Astrocyte of the cerebellum (primary cell): ENCODE data around the gene ADARB2.

Source experiments
- DNase-seq: peaks from one replicate; pipeline ENCODE4 v3.0.0-alpha.2; 2011; ENCODE audit warnings: low read depth
- H3K4me3 ChIP-seq: 2 replicates; pipeline ENCODE4 v1.5.1; 2011; ENCODE audit warnings: mild to moderate bottlenecking, low read depth, low read length, moderate library complexity
- CTCF ChIP-seq: IDR thresholded peaks from 2 replicates; pipeline ENCODE4 v1.5.1; 2012; ENCODE audit warnings: low read length, low read depth, moderate library complexity, mild to moderate bottlenecking; ENCODE audit errors: missing control alignments
- in situ Hi-C: cut with HindIII; loops from 2 replicates; pipeline ENCODE4 v1.10.0; 2017; ENCODE audit warnings: low sequenced_read_pairs

ADARB2 gene

GRCh38 chr10:1570416-1571051, 166.8 kb downstream of the ADARB2 start:
- no peak overlapping the region for H3K4me3 ChIP-seq
- DNase-seq = no peak
- no peak for TF ChIP-seq CTCF
- in situ Hi-C loops = no loop called here

GRCh38 chr10:1569208-1569607, 168.1 kb downstream of the ADARB2 start:
- DNase-seq = no peak
- in situ Hi-C loops = no loop called here
- no peak overlapping the region for H3K4me3 ChIP-seq
- no peak for TF ChIP-seq CTCF

- DNase-seq = no peak
- in situ Hi-C loops = no loop called here
- TF ChIP-seq CTCF = no peak
- no peak overlapping the region for H3K4me3 ChIP-seq
Measured at GRCh38 chr10:1567742-1568495, 169.4 kb downstream of the ADARB2 start.

GRCh38 chr10:1567152-1567551, 170.2 kb downstream of the ADARB2 start:
- no peak overlapping the region for H3K4me3 ChIP-seq
- TF ChIP-seq CTCF = no peak
- DNase-seq = no peak
- in situ Hi-C loops = no loop called here

GRCh38 chr10:1564791-1565190, 172.5 kb downstream of the ADARB2 start:
- TF ChIP-seq CTCF = no peak
- H3K4me3 ChIP-seq = no peak overlapping the region
- no peak for DNase-seq
- in situ Hi-C loops = no loop called here

- no peak for DNase-seq
- TF ChIP-seq CTCF = no peak
- no peak overlapping the region for H3K4me3 ChIP-seq
- in situ Hi-C loops = no loop called here
Measured at GRCh38 chr10:1563028-1563427, 174.3 kb downstream of the ADARB2 start.
